GM19023 (cell line): ENCODE measurements around the gene FAM167B.
"Not testable (repeated sequence)": the region's sequence is repeated elsewhere in the genome, so short reads cannot be mapped to it uniquely, and the experiment has no call there.

Experiments used
- ATAC-seq: cut with Tn5 transposase; IDR thresholded peaks from one replicate; pipeline ENCODE4 v1.9.1; 2021; ENCODE audit warnings: mild to moderate bottlenecking, moderate library complexity; ENCODE audit not compliant: unreplicated experiment

The FAM167B gene

GRCh38 chr1:32291708-32292538, 44.9 kb downstream of the FAM167B start, which contains the start of gene HDAC1:
HDAC1 (plus strand) TSS chr1:32292083; CDS start chr1:32292170, 87 bp downstream.
- peak; percentile 98 for ATAC-seq

- ATAC-seq: not testable (repeated sequence)
These were observed 51.2 kb downstream of the FAM167B start for GRCh38 chr1:32298211-32298610.
